Endothelial cell of umbilical vein (primary cell): ENCODE data around the gene MYO16. TPM values are rescaled to one million over a fixed set of nuclear protein-coding genes. Genes with fewer than 3 reads are reported as not detected.

Source experiments
- BruUV-seq: library from RNA; stranded (reverse); fragments of 400-500 nt; replicated peaks from 2 replicates; lab custom pipeline; 2021; lab: Mats Ljungman, UMichigan
- CTCF ChIA-PET: fragments of 300-600, 350-600 bp; sonication (Branson Sonifier 250); formaldehyde crosslinking; loops from one replicate; lab custom pipeline; 2021; ENCODE audit warnings: antibody characterized with exemption, inconsistent platforms; lab: Charles Lee
- POLR2A ChIA-PET: fragments of 300-600, 350-600 bp; sonication (Branson Sonifier 250); formaldehyde crosslinking; loops from one replicate; lab custom pipeline; 2021; ENCODE audit warnings: antibody characterized with exemption, inconsistent platforms; lab: Charles Lee
- DNase-seq: peaks from one replicate; pipeline ENCODE4 v3.0.0-alpha.2; 2011; ENCODE audit warnings: low read depth, low spot score
- FAIRE-seq: peaks from 2 replicates; lab custom pipeline; 2011; peaks lifted over from hg19 to GRCh38; lab: Jason Lieb, UNC
- H2AFZ ChIP-seq: 2 replicates; pipeline ENCODE4 v1.6.0; 2012; ENCODE audit warnings: low read depth, low read length, control low read depth, inconsistent platforms
- H3K27ac ChIP-seq: 2 replicates; pipeline ENCODE4 v1.5.1; 2011; ENCODE audit warnings: low read depth, mild to moderate bottlenecking, control low read depth, low read length, moderate library complexity; ENCODE audit not compliant: insufficient read depth
- H3K27me3 ChIP-seq, 2 experiments: 2 replicates each; pipeline versions ENCODE4 v1.6.0 to v1.6.1; 2011; ENCODE audit warnings: low read length in 2 of 2, mixed read lengths in 1 of 2; ENCODE audit not compliant: control insufficient read depth in 2 of 2, insufficient read depth in 2 of 2
- H3K36me3 ChIP-seq, 2 experiments: 2 replicates in 1 of 2; 3 replicates in 1 of 2; pipeline ENCODE4 v1.5.1; 2011; ENCODE audit warnings: low read length in 2 of 2, mild to moderate bottlenecking in 1 of 2, moderate library complexity in 1 of 2; ENCODE audit not compliant: control insufficient read depth in 2 of 2, insufficient read depth in 2 of 2; ENCODE audit errors: extremely low read depth in 1 of 2
- H3K4me1 ChIP-seq: 3 replicates; pipeline ENCODE4 v1.5.1; 2011; ENCODE audit warnings: mild to moderate bottlenecking, low read length; ENCODE audit not compliant: control insufficient read depth, insufficient read depth; ENCODE audit errors: extremely low read depth
- H3K4me2 ChIP-seq: 2 replicates; pipeline ENCODE4 v1.6.1; 2011; ENCODE audit warnings: low read length, control low read depth, mixed read lengths; ENCODE audit not compliant: insufficient read depth
- H3K4me3 ChIP-seq, 3 experiments: fragments of 200-600 bp in 1 of 3; sonication (generic), shearing (Covaris generic) in 1 of 3; replicated peaks in 1 of 3; 2 replicates each; pipeline ENCODE4 v1.5.1; 2011 to 2016; ENCODE audit warnings: control low read depth in 3 of 3, low read length in 3 of 3, mild to moderate bottlenecking in 2 of 3, inconsistent platforms in 1 of 3, low read depth in 1 of 3, moderate library complexity in 1 of 3; ENCODE audit not compliant: insufficient read depth in 1 of 3
- H3K79me2 ChIP-seq: 2 replicates; pipeline ENCODE4 v1.6.0; 2012; ENCODE audit warnings: low read length, inconsistent platforms; ENCODE audit not compliant: control insufficient read depth, insufficient read depth
- H3K9ac ChIP-seq: replicated peaks from 2 replicates; pipeline ENCODE3; 2011; ENCODE audit warnings: low read length, control low read depth; ENCODE audit not compliant: insufficient read depth; ENCODE audit errors: extremely low read depth
- H3K9me1 ChIP-seq: replicated peaks from 3 replicates; pipeline ENCODE4 v1.6.0; 2011; ENCODE audit warnings: mild to moderate bottlenecking, low read length; ENCODE audit not compliant: control insufficient read depth, insufficient read depth; ENCODE audit errors: extremely low read depth
- H3K9me3 ChIP-seq: replicated peaks from 2 replicates; pipeline ENCODE4 v1.5.1; 2012; ENCODE audit warnings: low read length, inconsistent platforms; ENCODE audit not compliant: control insufficient read depth, insufficient read depth
- H4K20me1 ChIP-seq: replicated peaks from 2 replicates; pipeline ENCODE3; 2011; ENCODE audit warnings: mild to moderate bottlenecking, low read length; ENCODE audit not compliant: control insufficient read depth, insufficient read depth; ENCODE audit errors: extremely low read depth
- EZH2 ChIP-seq: IDR thresholded peaks from 2 replicates; pipeline ENCODE4 v1.6.1; 2012; ENCODE audit warnings: borderline replicate concordance, low read depth, mild to moderate bottlenecking, moderate library complexity, low read length, inconsistent platforms; ENCODE audit not compliant: severe bottlenecking
- GATA2 ChIP-seq: IDR thresholded peaks from 2 replicates; pipeline ENCODE4 v1.7.0; 2011; ENCODE audit warnings: low read depth, mild to moderate bottlenecking, moderate library complexity, mixed read lengths, low read length; ENCODE audit not compliant: insufficient read length, insufficient read depth
- JUN ChIP-seq: IDR thresholded peaks from 2 replicates; pipeline ENCODE4 v1.6.1; 2011; ENCODE audit warnings: borderline replicate concordance, low read depth; ENCODE audit not compliant: insufficient read length, insufficient read depth
- POLR2AphosphoS5 ChIP-seq: IDR thresholded peaks from 2 replicates; pipeline ENCODE4 v1.6.1; 2012; ENCODE audit warnings: low read depth, mild to moderate bottlenecking, control low read depth, low read length, moderate library complexity; ENCODE audit not compliant: insufficient read depth
- dilution Hi-C: fragments of 300-500 bp; cut with MboI; formaldehyde crosslinking; loops from one replicate; pipeline ENCODE4 v1.15.0; 2019; ENCODE audit warnings: low sequenced_read_pairs; ENCODE audit not compliant: extremely low pct_ligation_motif_present
- intact Hi-C: fragments of 100-400 bp; cut with micrococcal nuclease; formaldehyde crosslinking; loops from one replicate; pipeline ENCODE4 v1.10.0; 2022
- polyA plus RNA-seq, 4 experiments: library from polyadenylated mRNA; depleted of rRNA in 3 of 4; stranded (reverse) in 3 of 4; unstranded in 1 of 4; fragments of >200 nt; gene quantifications; 2 replicates each; pipeline versions ENCODE4 v1.2.1 to v1.2.3, GENCODE V29; 2011 to 2012; ENCODE audit warnings: missing spikeins in 1 of 4
- total RNA-seq: library from RNA; stranded (reverse); gene quantifications from 2 replicates; pipeline ENCODE4 v1.2.3, GENCODE V29; 2021
- TF ChIP-seq, protein P1 (sequence below), 2 donors: IDR thresholded peaks; 1 replicate in 1 of 2; 2 replicates in 1 of 2; pipeline ENCODE4 v1.5.1; 2011; ENCODE audit warnings: low read length in 2 of 2, mild to moderate bottlenecking in 2 of 2, moderate library complexity in 2 of 2, control low read depth in 1 of 2, inconsistent platforms in 1 of 2, low read depth in 1 of 2; ENCODE audit not compliant: insufficient read depth in 1 of 2; ENCODE audit errors: extremely low read depth in 1 of 2

MYO16 gene
- total and polyA plus RNA-seq, 2 donors (not counting 3 experiments of a cell fraction or from before 2014, with no cell fraction given), result 0.03 to 0.04 TPM

DNA sequence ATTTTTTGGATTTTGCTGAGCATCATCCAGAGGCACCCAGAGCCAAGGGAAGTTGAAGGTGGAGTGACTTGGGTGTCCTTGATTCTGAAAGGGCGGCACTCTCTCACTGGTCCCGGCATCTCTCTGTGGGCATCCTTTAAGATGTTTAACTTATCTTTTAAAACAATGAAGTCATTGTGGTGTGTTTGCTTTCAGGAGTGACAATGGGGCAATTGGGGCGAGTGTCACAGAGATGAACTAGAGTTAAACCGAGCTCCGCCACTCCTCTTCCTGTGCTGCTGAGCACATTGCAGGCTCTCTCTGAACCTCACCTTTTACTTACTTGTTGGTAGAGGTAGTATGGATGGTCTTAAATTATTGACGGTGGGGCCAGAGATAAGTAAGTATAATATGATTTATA is 295.7 kb downstream of the MYO16 start:
- Histone ChIP-seq H3K4me1 (no peaks in the 10 kb centered on the region), H3K9me1 (no peaks in the 10 kb centered on the region), H3K9ac (no peak overlapping the region), H3K79me2 (no peaks in the 10 kb centered on the region), H3K4me2 (no peak overlapping the region), H3K4me3 (no peak overlapping the region), H3K27ac (no peak overlapping the region), H2AFZ (no peak overlapping the region), H3K9me3 (no peaks in the 10 kb centered on the region), H4K20me1 (no peaks in the 10 kb centered on the region), H3K36me3 (no peaks in the 10 kb centered on the region), H3K27me3 (peaks cover 0 to 11% of the 10 kb centered on the region in 2 experiments)
- no peak for TF ChIP-seq EZH2
- TF ChIP-seq JUN, result no peak
- FAIRE-seq, result no peak
- POLR2A ChIA-PET, result no interaction called here
- dilution Hi-C loops (no loop called here), intact Hi-C loops (no loop called here)
- BruUV-seq, result no TSS peak
- CTCF ChIA-PET, result interaction anchor here (1.1 kb wide), 1 partner anchor 9 kb away, joined by 3 read pairs; no protein-coding TSS in a partner anchor
- no peak for DNase-seq

DNA sequence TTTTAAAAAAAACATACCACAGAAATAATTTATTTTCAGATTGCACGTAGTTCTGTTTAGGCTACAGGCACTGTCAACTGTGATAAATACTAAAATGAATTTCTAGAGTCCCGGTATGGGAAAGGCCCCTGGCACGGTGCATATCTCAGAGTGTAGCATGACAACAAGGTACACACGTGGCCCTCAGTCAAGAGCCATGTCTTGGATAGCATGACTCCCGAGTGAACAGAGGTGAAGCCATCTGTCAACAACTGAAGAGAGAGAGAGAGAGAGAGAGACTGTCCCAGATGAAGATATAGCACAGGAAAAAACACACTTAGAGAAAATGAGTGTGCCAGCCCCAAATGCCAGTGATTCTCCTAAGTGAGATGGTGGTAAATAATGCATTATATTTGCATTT is 297.5 kb downstream of the MYO16 start:
- BruUV-seq, result no TSS peak
- no peaks in the 10 kb centered on the region for H3K9me1 ChIP-seq
- no peak overlapping the region for H3K9ac ChIP-seq
- intact Hi-C loops, result no loop called here
- H3K4me3 ChIP-seq, result no peak overlapping the region
- FAIRE-seq (no peak), DNase-seq (no peak)
- no peak overlapping the region for H3K27ac ChIP-seq
- peaks cover 5 to 18% of the 10 kb centered on the region in 2 experiments for H3K27me3 ChIP-seq
- POLR2A ChIA-PET, result no interaction called here
- H2AFZ ChIP-seq, result no peak overlapping the region
- CTCF ChIA-PET, result no interaction called here
- no peaks in the 10 kb centered on the region for H3K36me3 ChIP-seq
- dilution Hi-C loops, result no loop called here
- TF ChIP-seq, protein P1, sequence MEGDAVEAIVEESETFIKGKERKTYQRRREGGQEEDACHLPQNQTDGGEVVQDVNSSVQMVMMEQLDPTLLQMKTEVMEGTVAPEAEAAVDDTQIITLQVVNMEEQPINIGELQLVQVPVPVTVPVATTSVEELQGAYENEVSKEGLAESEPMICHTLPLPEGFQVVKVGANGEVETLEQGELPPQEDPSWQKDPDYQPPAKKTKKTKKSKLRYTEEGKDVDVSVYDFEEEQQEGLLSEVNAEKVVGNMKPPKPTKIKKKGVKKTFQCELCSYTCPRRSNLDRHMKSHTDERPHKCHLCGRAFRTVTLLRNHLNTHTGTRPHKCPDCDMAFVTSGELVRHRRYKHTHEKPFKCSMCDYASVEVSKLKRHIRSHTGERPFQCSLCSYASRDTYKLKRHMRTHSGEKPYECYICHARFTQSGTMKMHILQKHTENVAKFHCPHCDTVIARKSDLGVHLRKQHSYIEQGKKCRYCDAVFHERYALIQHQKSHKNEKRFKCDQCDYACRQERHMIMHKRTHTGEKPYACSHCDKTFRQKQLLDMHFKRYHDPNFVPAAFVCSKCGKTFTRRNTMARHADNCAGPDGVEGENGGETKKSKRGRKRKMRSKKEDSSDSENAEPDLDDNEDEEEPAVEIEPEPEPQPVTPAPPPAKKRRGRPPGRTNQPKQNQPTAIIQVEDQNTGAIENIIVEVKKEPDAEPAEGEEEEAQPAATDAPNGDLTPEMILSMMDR (IDR thresholded peaks at IDR 0.05; ENCODE audit: extremely low read depth in 1 of 2, insufficient read depth in 1 of 2, low read depth in 1 of 2, low read length in 2 of 2), result no peak
- TF ChIP-seq POLR2AphosphoS5, result no peak
- no peak for TF ChIP-seq GATA2
- no peaks in the 10 kb centered on the region for H3K9me3 ChIP-seq
- no peak overlapping the region for H3K4me2 ChIP-seq
- H3K79me2 ChIP-seq, result no peaks in the 10 kb centered on the region
- no peaks in the 10 kb centered on the region for H3K4me1 ChIP-seq
- H4K20me1 ChIP-seq, result no peaks in the 10 kb centered on the region
